ENCODE measurements around the gene PAM16.

Gene PAM16

DNA sequence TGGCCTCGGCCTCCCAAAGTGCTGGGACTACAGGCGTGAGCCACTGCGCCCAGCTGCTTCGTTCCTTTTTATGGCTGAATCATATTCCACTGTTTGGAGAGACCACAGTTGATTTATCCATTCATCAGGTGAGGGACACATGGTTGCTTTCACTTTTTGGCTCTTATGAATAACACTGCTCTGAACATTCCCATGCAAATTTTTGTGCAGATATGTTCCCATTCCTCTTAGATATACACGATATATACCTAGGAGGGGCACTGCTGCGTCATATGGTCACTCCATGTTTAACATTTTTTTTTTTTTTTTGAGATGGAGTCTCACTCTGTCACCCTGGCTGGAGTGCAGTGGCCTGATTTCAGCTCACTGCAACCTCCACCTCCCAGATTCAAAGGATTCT is 49.2 kb downstream of the PAM16 start:
- TF ChIP-seq, protein P1, sequence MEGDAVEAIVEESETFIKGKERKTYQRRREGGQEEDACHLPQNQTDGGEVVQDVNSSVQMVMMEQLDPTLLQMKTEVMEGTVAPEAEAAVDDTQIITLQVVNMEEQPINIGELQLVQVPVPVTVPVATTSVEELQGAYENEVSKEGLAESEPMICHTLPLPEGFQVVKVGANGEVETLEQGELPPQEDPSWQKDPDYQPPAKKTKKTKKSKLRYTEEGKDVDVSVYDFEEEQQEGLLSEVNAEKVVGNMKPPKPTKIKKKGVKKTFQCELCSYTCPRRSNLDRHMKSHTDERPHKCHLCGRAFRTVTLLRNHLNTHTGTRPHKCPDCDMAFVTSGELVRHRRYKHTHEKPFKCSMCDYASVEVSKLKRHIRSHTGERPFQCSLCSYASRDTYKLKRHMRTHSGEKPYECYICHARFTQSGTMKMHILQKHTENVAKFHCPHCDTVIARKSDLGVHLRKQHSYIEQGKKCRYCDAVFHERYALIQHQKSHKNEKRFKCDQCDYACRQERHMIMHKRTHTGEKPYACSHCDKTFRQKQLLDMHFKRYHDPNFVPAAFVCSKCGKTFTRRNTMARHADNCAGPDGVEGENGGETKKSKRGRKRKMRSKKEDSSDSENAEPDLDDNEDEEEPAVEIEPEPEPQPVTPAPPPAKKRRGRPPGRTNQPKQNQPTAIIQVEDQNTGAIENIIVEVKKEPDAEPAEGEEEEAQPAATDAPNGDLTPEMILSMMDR (IDR thresholded peaks at IDR 0.05; ENCODE audit: low read depth, low read length), result no peak
- DNase-seq (ENCODE audit: low read depth in 2 of 2), result no peak
- H3K4me3 ChIP-seq (replicated peaks in 1 of 2; ENCODE audit: low read depth in 2 of 2, low read length in 2 of 2), result no peak overlapping the region

DNA sequence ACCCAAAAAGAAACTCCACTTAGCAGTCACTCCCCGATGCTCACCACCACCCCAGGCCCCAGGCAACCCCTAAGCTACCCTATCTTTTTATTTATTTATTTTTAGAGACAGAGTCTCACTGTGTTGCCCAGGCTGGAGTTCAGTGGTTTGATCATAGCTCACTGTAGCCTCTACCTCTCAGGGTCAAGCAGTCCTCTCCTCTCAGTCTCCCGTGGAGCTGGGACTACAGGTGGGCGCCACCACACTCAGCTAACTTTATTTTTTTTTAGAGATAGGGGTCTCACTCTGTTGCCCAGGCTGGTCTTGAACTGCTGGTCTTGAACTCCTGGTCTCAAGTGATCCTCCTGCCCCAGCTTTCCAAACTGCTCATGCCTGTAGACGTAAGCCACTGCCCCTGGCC is 49.9 kb downstream of the PAM16 start:
- TF ChIP-seq, protein P1 (IDR thresholded peaks at IDR 0.05; ENCODE audit: low read depth, low read length), result no peak
- DNase-seq (ENCODE audit: low read depth in 2 of 2), result no peak
- no peak overlapping the region for H3K4me3 ChIP-seq (replicated peaks in 1 of 2; ENCODE audit: low read depth in 2 of 2, low read length in 2 of 2)

DNA sequence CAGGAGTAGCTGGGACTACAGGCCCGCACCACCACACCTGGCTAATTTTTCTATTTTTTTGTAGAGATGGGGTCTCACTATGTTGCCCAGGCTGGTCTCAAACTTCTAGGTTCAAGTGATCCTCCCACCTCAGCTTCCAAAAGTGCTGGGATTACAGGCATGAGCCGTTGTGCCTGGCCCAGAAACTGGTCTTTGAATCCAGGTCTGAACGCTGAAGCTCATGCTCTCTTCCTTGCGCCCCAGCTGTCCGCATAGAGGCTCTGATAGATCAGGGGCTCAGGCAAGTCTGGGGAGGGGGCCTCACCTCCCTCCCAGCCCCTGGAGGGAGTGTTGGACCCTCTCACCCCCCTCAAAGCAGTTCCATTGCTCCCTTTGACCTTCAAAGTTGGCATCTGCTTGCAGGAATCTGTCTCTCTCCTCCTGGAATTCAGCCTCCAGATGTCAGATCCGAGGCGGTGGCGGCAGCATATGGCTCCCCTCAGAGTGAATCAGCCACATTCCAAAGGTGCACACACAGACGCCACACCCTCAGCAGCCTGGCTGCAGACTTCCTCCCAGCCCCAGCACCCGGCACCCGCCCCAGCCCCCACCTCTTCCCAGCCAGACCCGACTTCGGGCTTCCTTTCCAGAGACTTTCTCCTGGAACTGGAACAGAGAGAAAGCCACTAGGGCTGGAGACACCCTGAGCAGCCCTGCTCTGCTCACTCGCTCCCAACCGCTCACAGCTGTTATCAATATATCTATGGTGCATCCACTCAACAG is 52.2 kb downstream of the PAM16 start:
- H3K4me3 ChIP-seq (replicated peaks in 1 of 2; ENCODE audit: low read depth in 2 of 2, low read length in 2 of 2), result peak overlapping the region in 1 of 2 donors; percentile 10
- TF ChIP-seq, protein P1 (IDR thresholded peaks at IDR 0.05; ENCODE audit: low read depth, low read length), result no peak
- DNase-seq (ENCODE audit: low read depth in 2 of 2), result peak; percentile 92 to 94

DNA sequence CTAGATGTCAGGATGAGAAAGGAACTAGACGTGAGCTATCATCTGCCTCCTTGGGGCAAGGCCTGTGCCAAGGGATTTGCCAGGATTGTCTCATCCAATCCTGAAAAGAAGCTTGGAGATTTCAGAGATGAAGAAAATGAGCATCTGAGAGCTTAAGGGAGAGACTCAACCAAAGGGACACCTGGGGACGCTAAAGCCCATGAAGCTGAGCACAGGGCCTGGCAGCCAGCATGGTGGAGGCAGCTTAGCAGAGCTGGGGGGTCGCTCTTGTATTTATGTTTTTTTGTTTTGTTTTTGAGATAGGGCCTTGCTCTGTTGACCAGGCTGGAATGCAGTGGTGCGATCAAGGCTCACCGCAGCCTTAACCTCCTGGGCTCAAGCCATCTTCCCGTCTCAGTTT is 53.6 kb downstream of the PAM16 start:
- TF ChIP-seq, protein P1 (IDR thresholded peaks at IDR 0.05; ENCODE audit: low read depth, low read length), result no peak
- no peak for DNase-seq (ENCODE audit: low read depth in 2 of 2)
- no peak overlapping the region for H3K4me3 ChIP-seq (replicated peaks in 1 of 2; ENCODE audit: low read depth in 2 of 2, low read length in 2 of 2)

DNA sequence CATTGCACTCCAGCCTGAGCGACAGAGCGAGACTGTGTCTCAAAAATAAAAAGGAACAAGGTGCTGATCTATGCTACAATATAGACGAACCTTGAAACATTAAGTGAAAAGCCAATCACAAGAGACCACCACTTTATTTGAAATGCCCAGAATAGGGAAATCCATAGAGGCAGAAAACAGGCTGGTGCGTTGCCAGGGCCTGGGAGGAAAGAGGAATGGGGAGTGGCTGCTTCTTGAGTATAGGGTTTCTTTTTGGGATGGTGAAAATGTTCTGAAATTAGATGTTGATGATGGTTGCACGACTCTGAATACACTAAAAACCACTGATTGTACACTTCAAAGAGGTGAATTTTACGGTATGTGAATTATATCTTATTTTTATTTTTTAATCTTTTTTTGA is 55.5 kb downstream of the PAM16 start:
- TF ChIP-seq, protein P1 (IDR thresholded peaks at IDR 0.05; ENCODE audit: low read depth, low read length), result no peak
- H3K4me3 ChIP-seq (replicated peaks in 1 of 2; ENCODE audit: low read depth in 2 of 2, low read length in 2 of 2), result no peak overlapping the region

DNA sequence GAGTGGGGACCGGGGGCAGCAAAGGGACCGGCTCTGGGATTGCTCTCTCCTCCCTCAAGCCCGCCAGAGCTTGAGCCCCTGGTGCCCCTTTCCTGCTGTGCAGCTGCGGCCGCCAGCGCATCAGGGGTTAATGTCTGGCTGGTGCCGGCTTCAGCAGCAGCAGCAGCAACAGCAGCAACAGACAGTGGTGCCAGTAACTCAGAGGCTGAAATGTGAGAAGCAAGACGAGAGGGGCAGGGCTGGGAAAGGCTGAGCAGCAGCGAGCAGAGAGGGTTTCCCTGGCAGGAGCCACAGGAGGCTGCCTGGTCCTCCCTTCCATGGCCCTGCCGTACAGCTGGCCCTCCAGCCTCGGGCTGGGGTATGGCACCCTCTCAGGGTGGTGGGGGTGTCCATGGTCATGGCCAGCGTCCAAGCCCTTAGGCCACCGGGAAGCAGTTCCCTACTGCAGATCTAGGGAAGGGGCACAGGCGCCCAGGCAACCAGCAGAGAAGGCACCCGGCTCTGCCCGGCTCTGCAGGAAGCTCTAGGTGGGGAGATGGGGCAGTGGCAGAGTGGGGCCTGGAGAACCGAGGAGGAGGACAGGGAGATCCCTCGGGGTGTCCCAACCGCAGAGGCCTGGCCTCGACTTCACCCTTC is 57.2 kb downstream of the PAM16 start:
- TF ChIP-seq, protein P1 (IDR thresholded peaks at IDR 0.05; ENCODE audit: low read depth, low read length), result no peak
- no peak overlapping the region for H3K4me3 ChIP-seq (replicated peaks in 1 of 2; ENCODE audit: low read depth in 2 of 2, low read length in 2 of 2)
- DNase-seq (ENCODE audit: low read depth in 2 of 2), result peak; percentile 61 to 85

More for the DNA sequence above, 55.5 kb downstream of the PAM16 start:
- DNase-seq (ENCODE audit: low read depth in 2 of 2), result no peak
